MM.1S (cell line): ENCODE data around the gene SKA1.

Source experiments
- DNase-seq: peaks from one replicate; pipeline ENCODE4 v3.0.0-alpha.2; 2015
- H2AFZ ChIP-seq: fragments of 300-600 bp; sonication (generic); 2 replicates; pipeline ENCODE4 v1.6.0; 2016; ENCODE audit warnings: antibody characterized with exemption, low read length
- H3F3A ChIP-seq: fragments of 300-600 bp; sonication (generic); 2 replicates; pipeline ENCODE4 v1.6.1; 2016; ENCODE audit warnings: mild to moderate bottlenecking, antibody characterized with exemption, low read length, moderate library complexity, mixed read lengths; ENCODE audit not compliant: insufficient read depth
- H3K27ac ChIP-seq: fragments of 300-600 bp; sonication (generic); 2 replicates; pipeline ENCODE4 v1.5.1; 2016; ENCODE audit warnings: mild to moderate bottlenecking, low read length
- H3K27me3 ChIP-seq: fragments of 300-600 bp; sonication (generic); replicated peaks from 2 replicates; pipeline ENCODE4 v1.6.0; 2016; ENCODE audit warnings: low read length; ENCODE audit not compliant: insufficient read depth
- H3K36me3 ChIP-seq: fragments of 300-600 bp; sonication (generic); replicated peaks from 2 replicates; pipeline ENCODE4 v1.6.1; 2016; ENCODE audit warnings: mild to moderate bottlenecking, low read length, mixed read lengths; ENCODE audit not compliant: insufficient read depth
- H3K4me1 ChIP-seq: fragments of 300-600 bp; sonication (generic); 2 replicates; pipeline ENCODE4 v1.6.1; 2016; ENCODE audit warnings: low read length, mixed read lengths
- H3K4me2 ChIP-seq: fragments of 300-600 bp; sonication (generic); 2 replicates; pipeline ENCODE4 v1.6.0; 2016; ENCODE audit warnings: low read depth, low read length
- H3K4me3 ChIP-seq: fragments of 300-600 bp; sonication (generic); 2 replicates; pipeline ENCODE4 v1.5.1; 2016; ENCODE audit warnings: low read length, mixed read lengths
- H3K79me2 ChIP-seq: fragments of 300-600 bp; sonication (generic); 2 replicates; pipeline ENCODE4 v1.6.1; 2016; ENCODE audit warnings: mixed run types, low read length, mixed read lengths
- H3K9ac ChIP-seq: fragments of 300-600 bp; sonication (generic); 2 replicates; pipeline ENCODE4 v1.6.1; 2016; ENCODE audit warnings: low read length, mixed read lengths
- H3K9me2 ChIP-seq: fragments of 300-600 bp; sonication (generic); replicated peaks from 2 replicates; pipeline ENCODE4 v1.6.1; 2016; ENCODE audit warnings: mild to moderate bottlenecking, low read length, mixed read lengths; ENCODE audit not compliant: insufficient read depth
- H3K9me3 ChIP-seq: fragments of 300-600 bp; sonication (generic); replicated peaks from 2 replicates; pipeline ENCODE4 v1.6.1; 2016; ENCODE audit warnings: mild to moderate bottlenecking, low read length, mixed read lengths; ENCODE audit not compliant: insufficient read depth
- H4K20me1 ChIP-seq: fragments of 300-600 bp; sonication (generic); 2 replicates; pipeline ENCODE4 v1.6.1; 2016; ENCODE audit warnings: mild to moderate bottlenecking, low read length, moderate library complexity, mixed read lengths; ENCODE audit not compliant: insufficient read depth
- EZH2 ChIP-seq: fragments of 300-600 bp; sonication (generic); optimal IDR thresholded peaks from 2 replicates; pipeline ENCODE3; 2017; ENCODE audit warnings: low read depth, mild to moderate bottlenecking, antibody characterized with exemption, low read length, mixed read lengths
- EZH2phosphoT487 ChIP-seq: fragments of 300-600 bp; sonication (generic); IDR thresholded peaks from 2 replicates; pipeline ENCODE4 v1.6.1; 2018; ENCODE audit warnings: antibody characterized with exemption, low read length
- TF ChIP-seq, protein P1 (sequence below): fragments of 300-600 bp; sonication (generic); IDR thresholded peaks from 2 replicates; pipeline ENCODE4 v1.5.1; 2016; ENCODE audit warnings: antibody characterized with exemption, low read length, mixed read lengths

SKA1 gene

DNA sequence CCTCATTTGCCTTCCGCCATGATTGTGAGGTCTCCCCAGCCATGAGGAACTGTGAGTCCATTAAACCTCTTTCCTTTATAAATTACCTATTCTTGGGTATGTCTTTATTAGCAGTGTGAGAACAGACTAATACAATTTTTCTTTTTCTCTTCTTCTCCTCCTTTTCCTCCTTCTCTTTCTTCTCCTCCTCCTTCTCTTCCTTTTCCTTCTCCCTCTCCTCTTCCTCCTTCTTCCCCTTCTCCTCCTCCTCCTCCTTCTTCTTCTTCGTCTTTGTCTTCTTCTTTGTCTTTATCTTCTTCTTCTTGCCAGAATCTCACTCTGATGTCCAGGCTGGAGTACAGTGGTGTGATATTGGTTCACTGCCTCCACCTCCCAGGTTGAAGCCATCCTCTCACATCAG, 20.2 kb downstream of the SKA1 start:
- Histone ChIP-seq H3F3A (no peaks in the 10 kb centered on the region), H3K4me1 (no peaks in the 10 kb centered on the region), H3K27ac (no peak overlapping the region), H3K9me3 (no peaks in the 10 kb centered on the region), H4K20me1 (no peaks in the 10 kb centered on the region), H3K4me3 (no peak overlapping the region), H3K27me3 (no peaks in the 10 kb centered on the region), H2AFZ (no peak overlapping the region), H3K9me2 (no peaks in the 10 kb centered on the region), H3K36me3 (no peaks in the 10 kb centered on the region; the same call in 1 of the 2 replicates), H3K79me2 (no peaks in the 10 kb centered on the region), H3K4me2 (no peak overlapping the region), H3K9ac (no peak overlapping the region)
- TF ChIP-seq, protein P1, sequence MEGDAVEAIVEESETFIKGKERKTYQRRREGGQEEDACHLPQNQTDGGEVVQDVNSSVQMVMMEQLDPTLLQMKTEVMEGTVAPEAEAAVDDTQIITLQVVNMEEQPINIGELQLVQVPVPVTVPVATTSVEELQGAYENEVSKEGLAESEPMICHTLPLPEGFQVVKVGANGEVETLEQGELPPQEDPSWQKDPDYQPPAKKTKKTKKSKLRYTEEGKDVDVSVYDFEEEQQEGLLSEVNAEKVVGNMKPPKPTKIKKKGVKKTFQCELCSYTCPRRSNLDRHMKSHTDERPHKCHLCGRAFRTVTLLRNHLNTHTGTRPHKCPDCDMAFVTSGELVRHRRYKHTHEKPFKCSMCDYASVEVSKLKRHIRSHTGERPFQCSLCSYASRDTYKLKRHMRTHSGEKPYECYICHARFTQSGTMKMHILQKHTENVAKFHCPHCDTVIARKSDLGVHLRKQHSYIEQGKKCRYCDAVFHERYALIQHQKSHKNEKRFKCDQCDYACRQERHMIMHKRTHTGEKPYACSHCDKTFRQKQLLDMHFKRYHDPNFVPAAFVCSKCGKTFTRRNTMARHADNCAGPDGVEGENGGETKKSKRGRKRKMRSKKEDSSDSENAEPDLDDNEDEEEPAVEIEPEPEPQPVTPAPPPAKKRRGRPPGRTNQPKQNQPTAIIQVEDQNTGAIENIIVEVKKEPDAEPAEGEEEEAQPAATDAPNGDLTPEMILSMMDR, result no peak
- TF ChIP-seq EZH2phosphoT487, result no peak
- no peak for TF ChIP-seq EZH2
- DNase-seq, result no peak

DNA sequence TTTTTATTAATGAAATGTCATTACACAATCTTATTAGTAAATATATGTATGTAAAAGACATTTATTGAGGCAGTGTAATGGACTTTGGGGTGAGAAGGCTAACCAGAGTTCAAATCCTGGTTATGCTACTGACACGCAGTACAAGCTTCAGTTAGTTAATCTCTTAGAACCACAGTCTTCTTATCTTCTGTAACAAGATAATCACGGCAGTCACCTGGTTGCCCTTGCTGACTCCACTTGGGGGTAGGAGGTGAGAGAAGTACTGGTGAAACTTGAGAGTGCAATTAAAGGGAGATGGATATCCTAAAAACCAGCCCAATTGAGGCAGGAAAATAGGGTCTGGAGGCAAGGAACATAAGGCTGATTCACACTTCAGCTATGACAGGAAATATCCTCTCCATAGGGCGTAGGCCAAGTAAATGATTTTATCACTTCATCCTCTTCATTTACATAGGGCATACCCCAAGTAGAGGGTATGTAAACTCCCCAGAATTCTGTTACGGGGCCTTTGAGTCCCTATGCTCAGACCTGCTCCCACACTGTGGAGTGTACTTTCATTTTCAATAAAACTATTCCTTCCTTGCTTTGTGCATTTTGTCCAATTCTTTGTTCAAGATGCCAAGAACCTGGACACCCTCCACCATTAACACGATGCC, 21.3 kb downstream of the SKA1 start:
- no peak overlapping the region for H2AFZ ChIP-seq
- H3K9ac ChIP-seq, result no peak overlapping the region
- H3K4me3 ChIP-seq, result no peak overlapping the region
- no peak for TF ChIP-seq EZH2
- TF ChIP-seq, protein P1, result no peak
- TF ChIP-seq EZH2phosphoT487, result no peak
- no peaks in the 10 kb centered on the region; the same call in 1 of the 2 replicates for H3K36me3 ChIP-seq
- no peaks in the 10 kb centered on the region for H4K20me1 ChIP-seq
- H3K9me3 ChIP-seq, result no peaks in the 10 kb centered on the region
- H3F3A ChIP-seq, result no peaks in the 10 kb centered on the region
- no peaks in the 10 kb centered on the region for H3K9me2 ChIP-seq
- no peaks in the 10 kb centered on the region for H3K79me2 ChIP-seq
- H3K4me2 ChIP-seq, result no peak overlapping the region
- no peak for DNase-seq
- H3K27me3 ChIP-seq, result no peaks in the 10 kb centered on the region
- no peak overlapping the region for H3K27ac ChIP-seq
- H3K4me1 ChIP-seq, result no peaks in the 10 kb centered on the region

DNA sequence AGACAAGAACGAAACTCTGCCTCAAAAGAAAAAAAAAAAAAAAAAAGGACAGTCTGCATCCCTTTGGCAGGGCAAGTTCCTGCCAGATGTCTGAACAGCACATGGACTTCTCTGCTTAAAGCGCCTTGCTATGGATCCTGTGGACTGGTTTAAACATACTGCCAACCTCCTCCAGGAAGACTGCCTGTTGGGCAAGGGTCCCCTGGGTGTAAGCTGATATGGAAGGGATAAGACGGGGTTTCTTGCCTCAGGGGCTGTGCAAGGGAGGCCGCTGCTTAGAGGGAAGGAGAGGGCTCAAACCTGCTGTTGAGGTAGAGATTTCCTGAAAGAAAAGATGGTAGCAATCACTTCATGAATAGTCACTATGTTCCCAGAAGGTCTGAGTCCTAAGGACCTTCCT, 22.2 kb downstream of the SKA1 start:
- H3F3A ChIP-seq, result no peaks in the 10 kb centered on the region
- no peak overlapping the region for H3K27ac ChIP-seq
- no peaks in the 10 kb centered on the region for H4K20me1 ChIP-seq
- H3K36me3 ChIP-seq, result no peaks in the 10 kb centered on the region; the same call in 1 of the 2 replicates
- no peak overlapping the region for H3K4me3 ChIP-seq
- H3K79me2 ChIP-seq, result no peaks in the 10 kb centered on the region
- no peak for DNase-seq
- H3K4me2 ChIP-seq, result no peak overlapping the region
- no peaks in the 10 kb centered on the region for H3K27me3 ChIP-seq
- no peaks in the 10 kb centered on the region for H3K9me2 ChIP-seq
- TF ChIP-seq EZH2phosphoT487 (no peak), EZH2 (no peak)
- TF ChIP-seq, protein P1, result no peak
- no peaks in the 10 kb centered on the region for H3K4me1 ChIP-seq
- H2AFZ ChIP-seq, result no peak overlapping the region
- H3K9me3 ChIP-seq, result no peaks in the 10 kb centered on the region
- no peak overlapping the region for H3K9ac ChIP-seq
